ENCODE data around the gene GLT8D1. TPM values are rescaled to one million over a fixed set of nuclear protein-coding genes. Genes with fewer than 3 reads are reported as not detected.

The GLT8D1 gene
- total RNA-seq, 1 experiment from 2014 or later: 42.1 TPM

- Histone ChIP-seq H2AFZ (ENCODE audit: low read depth, low read length, poor library complexity, severe bottlenecking) (no peak overlapping the region), H4K20me1 (ENCODE audit: insufficient read depth) (no peaks in the 10 kb centered on the region), H3K4me2 (ENCODE audit: low read length) (no peak overlapping the region), H3K36me3 (ENCODE audit: control insufficient read depth in 1 of 2, insufficient read depth in 2 of 2, low read length in 2 of 2) (peaks cover 16 to 23% of the 10 kb centered on the region in 2 experiments), H3K9me2 (ENCODE audit: insufficient read depth) (no peaks in the 10 kb centered on the region), H3K79me2 (ENCODE audit: insufficient read depth, low read length) (peaks cover 45% of the 10 kb centered on the region), H3K27ac (ENCODE audit: low read depth, low read length) (no peak overlapping the region), H3K4me1 (ENCODE audit: control insufficient read depth in 1 of 2, insufficient read depth in 2 of 2, low read length in 2 of 2) (peaks cover 8 to 18% of the 10 kb centered on the region in 2 experiments; a peak in 3 of 4 replicates), H3K9ac (ENCODE audit: low read length) (no peak overlapping the region), H3K4me3 (replicated peaks in 1 of 2; ENCODE audit: low read depth in 1 of 2, low read length in 2 of 2) (no peak overlapping the region), H3K27me3 (ENCODE audit: insufficient read depth, low read length) (no peaks in the 10 kb centered on the region), H3K9me3 (ENCODE audit: control insufficient read depth in 1 of 2, insufficient read depth in 1 of 2, low read depth in 1 of 2, low read length in 2 of 2) (no peaks in the 10 kb centered on the region)
- ATAC-seq: no peak
- ChIA-PET RAD21 (ENCODE audit: low non-redundant PET in 1 of 2, low total read pairs in 2 of 2, uncharacterized antibody in 2 of 2, unreplicated experiment in 2 of 2) (no interaction called here), CTCF (interaction anchor here (0.7 kb wide), 1 partner anchor 144 kb away, joined by 3 read pairs; the partner anchor contains the start of gene UQCC5), POLR2A (interaction anchor here (0.6 kb wide), 1 partner anchor 26 kb away, joined by 3 read pairs; the partner anchor contains the start of genes GLT8D1 and SPCS1)
- BruUV-seq (replicated peaks): no TSS peak
- intact Hi-C loops (cut with micrococcal nuclease): no loop called here
- no peak for DNase-seq (ENCODE audit: low read depth, low spot score)
- no peak for TF ChIP-seq CBX3 (IDR thresholded peaks at IDR 0.05; ENCODE audit: low read depth)
- no peak for TF ChIP-seq ATF3 (IDR thresholded peaks at IDR 0.05)
- TF ChIP-seq CTCF (IDR thresholded peaks at IDR 0.05 in 2 of 3, conservative IDR thresholded peaks at IDR 0.05 in 1 of 3; ENCODE audit: borderline replicate concordance in 1 of 3, insufficient read depth in 1 of 3, low read depth in 2 of 3, low read length in 2 of 3): no peak
- TF ChIP-seq MAX (IDR thresholded peaks at IDR 0.05): no peak
- TF ChIP-seq SRF (IDR thresholded peaks at IDR 0.05; ENCODE audit: low read depth): no peak
- TF ChIP-seq YY1 (IDR thresholded peaks at IDR 0.05; ENCODE audit: extremely low read depth, insufficient replicate concordance, low read depth, low read length): no peak
- TF ChIP-seq SIN3A (IDR thresholded peaks at IDR 0.05; ENCODE audit: low read depth): no peak
- TF ChIP-seq RAD21 (IDR thresholded peaks at IDR 0.05; ENCODE audit: low read depth): no peak
- TF ChIP-seq ZBTB33 (IDR thresholded peaks at IDR 0.05; ENCODE audit: extremely low read depth, insufficient replicate concordance, low read length): no peak
- no peak for TF ChIP-seq EZH2 (IDR thresholded peaks at IDR 0.05)
- TF ChIP-seq EZH2phosphoT487 (IDR thresholded peaks at IDR 0.05; ENCODE audit: borderline replicate concordance): no peak
- TF ChIP-seq ELF1 (IDR thresholded peaks at IDR 0.05; ENCODE audit: borderline replicate concordance, low read depth): no peak
- no peak for TF ChIP-seq TCF7L2 (IDR thresholded peaks at IDR 0.05; ENCODE audit: borderline replicate concordance, extremely low read depth, insufficient read depth, insufficient read length)
Observed at GRCh38 chr3:52679811-52680210, 25.8 kb downstream of the GLT8D1 start.
